Right cardiac atrium (tissue), 5 donors: ENCODE results near the gene UHRF2. TPM values are rescaled to one million over a fixed set of nuclear protein-coding genes. Genes with fewer than 3 reads are reported as not detected.
"Not testable (repeated sequence)": the region's sequence is repeated elsewhere in the genome, so short reads cannot be mapped to it uniquely, and the experiment has no call there.

ENCODE experiments used
- ATAC-seq, 2 donors: fragments of 200-7000 bp; cut with Tn5 transposase; one replicate each; pipeline versions ENCODE4 v1.8.0 to v1.9.1; 2020; ENCODE audit warnings: moderate library complexity in 2 of 2, mild to moderate bottlenecking in 1 of 2
- DNase-seq, 3 donors: peaks; one replicate each; pipeline ENCODE4 v3.0.0-alpha.2; 2020
- H3K27ac ChIP-seq: one replicate; pipeline ENCODE4 v1.5.1; 2013; ENCODE audit warnings: mild to moderate bottlenecking, low read length, control low read depth, moderate library complexity
- H3K27me3 ChIP-seq: one replicate; pipeline ENCODE4 v1.6.1; 2013; ENCODE audit not compliant: control insufficient read depth, insufficient read depth
- H3K4me1 ChIP-seq: one replicate; pipeline ENCODE4 v1.6.1; 2013; ENCODE audit warnings: low read length; ENCODE audit not compliant: control insufficient read depth, insufficient read depth
- H3K4me3 ChIP-seq: one replicate; pipeline ENCODE4 v1.5.1; 2013; ENCODE audit warnings: low read length, control low read depth
- H3K9me3 ChIP-seq: one replicate; pipeline ENCODE4 v1.6.1; 2013; ENCODE audit warnings: low read length; ENCODE audit not compliant: control insufficient read depth
- WGBS: extraction: QIAGEN DNeasy Blood & Tissue Kit; methylation state at CpG from one replicate; pipeline ENCODE4 v1.1.7; 2013; 5-methylcytosine and 5-hydroxymethylcytosine counted together
- intact Hi-C, 4 donors: fragments of 100-400 bp; cut with DNase I; formaldehyde crosslinking; loops; one replicate each; pipeline versions ENCODE4 v1.11.0 to v1.14.0; 2022 to 2023
- polyA plus RNA-seq: library from polyadenylated mRNA; stranded (reverse); fragments of 200-250 nt; gene quantifications from one replicate; pipeline ENCODE4 v1.2.3, GENCODE V29; 2013
- total RNA-seq, 4 donors: library from RNA; stranded (reverse); fragmentation: NEBNext Ultra II Directional; extraction: Animal tissue kit (Norgen Biotek cat#: 25700); gene quantifications; one replicate each; pipeline ENCODE4 v1.2.1, GENCODE V29; 2021
- donor health status: healthy with polysubstance abuse.
- donor health status: DM: no; HTN: yes; CAD: no.
- donor health status: DM: no; HTN: no; CAD: no.
- donor health status: DM: no; HTN: yes; CAD: no; lungs with severe emphysema.
- donor health status: DM: yes; HTN: yes; CAD: no.

The UHRF2 gene
- total and polyA plus RNA-seq, 5 donors, result 10.6 to 20.5 (median 18.2) TPM

- 99% methylated on average over 4 of the region's 4 CpGs for WGBS
- DNase-seq, H3K4me1 ChIP-seq, H3K27ac ChIP-seq, H3K4me3 ChIP-seq, H3K27me3 ChIP-seq, ATAC-seq, H3K9me3 ChIP-seq, intact Hi-C loops: not testable (repeated sequence)
Measured at GRCh38 chr9:6458704-6459103, 45.7 kb downstream of the UHRF2 start.

GRCh38 chr9:6459718-6460117 lies 46.7 kb downstream of the UHRF2 start:
- Histone ChIP-seq H3K9me3 (no peaks in the 10 kb centered on the region), H3K4me3 (no peak overlapping the region), H3K27ac (no peak overlapping the region), H3K27me3 (no peaks in the 10 kb centered on the region), H3K4me1 (no peaks in the 10 kb centered on the region)
- ATAC-seq (no peak), DNase-seq (no peak)
- intact Hi-C loops, result no loop called here
- WGBS, result 91% methylated on average over 5 of the region's 5 CpGs

- intact Hi-C loops, result no loop called here
- Histone ChIP-seq H3K9me3 (no peaks in the 10 kb centered on the region), H3K27me3 (no peaks in the 10 kb centered on the region), H3K4me3 (no peak overlapping the region), H3K4me1 (no peaks in the 10 kb centered on the region), H3K27ac (no peak overlapping the region)
- whole genome bisulfite sequencing, result 97% methylated on average over 5 of the region's 5 CpGs
- no peak for DNase-seq
- ATAC-seq, result no peak
Measured at GRCh38 chr9:6460189-6460768, 47.3 kb downstream of the UHRF2 start.

GRCh38 chr9:6461619-6462018 lies 48.6 kb downstream of the UHRF2 start:
- 96% methylated on average over 3 of the region's 3 CpGs for WGBS
- no peaks in the 10 kb centered on the region for H3K27me3 ChIP-seq
- ATAC-seq (no peak), DNase-seq (no peak)
- H3K9me3 ChIP-seq, result no peaks in the 10 kb centered on the region
- H3K4me3 ChIP-seq, result no peak overlapping the region
- no peak overlapping the region for H3K27ac ChIP-seq
- intact Hi-C loops, result no loop called here
- H3K4me1 ChIP-seq, result no peaks in the 10 kb centered on the region

- Histone ChIP-seq H3K4me1 (no peaks in the 10 kb centered on the region), H3K27ac (no peak overlapping the region), H3K27me3 (no peaks in the 10 kb centered on the region), H3K9me3 (no peaks in the 10 kb centered on the region), H3K4me3 (no peak overlapping the region)
- no peak for ATAC-seq
- intact Hi-C loops, result no loop called here
- 89% methylated on average over 6 of the region's 6 CpGs for WGBS
- no peak for DNase-seq
Measured at GRCh38 chr9:6467006-6467625, 54.1 kb downstream of the UHRF2 start.

- H3K4me1 ChIP-seq, result no peaks in the 10 kb centered on the region
- no peak overlapping the region for H3K27ac ChIP-seq
- DNase-seq (no peak), ATAC-seq (no peak)
- no peaks in the 10 kb centered on the region for H3K27me3 ChIP-seq
- H3K4me3 ChIP-seq, result no peak overlapping the region
- WGBS, result 97% methylated on average over 2 of the region's 2 CpGs
- H3K9me3 ChIP-seq, result no peaks in the 10 kb centered on the region
- intact Hi-C loops, result no loop called here
Measured at GRCh38 chr9:6471231-6471850, 58.3 kb downstream of the UHRF2 start.

- intact Hi-C loops, result no loop called here
- H3K27me3 ChIP-seq, result no peaks in the 10 kb centered on the region
- WGBS, result 91% methylated on average over 2 of the region's 2 CpGs
- no peak overlapping the region for H3K27ac ChIP-seq
- no peaks in the 10 kb centered on the region for H3K9me3 ChIP-seq
- H3K4me3 ChIP-seq, result no peak overlapping the region
- no peak for ATAC-seq
- DNase-seq, result no peak
- H3K4me1 ChIP-seq, result no peaks in the 10 kb centered on the region
Measured at GRCh38 chr9:6473151-6473550, 60.2 kb downstream of the UHRF2 start.

- Histone ChIP-seq H3K9me3 (no peaks in the 10 kb centered on the region), H3K27ac (no peak overlapping the region), H3K27me3 (no peaks in the 10 kb centered on the region), H3K4me1 (no peaks in the 10 kb centered on the region), H3K4me3 (no peak overlapping the region)
- intact Hi-C loops, result loop anchor here in 1 of 4 donors (10.0 kb wide), 1 partner anchor 55 kb away; no protein-coding TSS in a partner anchor
- no peak for DNase-seq
- 63% methylated on average over 2 of the region's 2 CpGs for WGBS
- ATAC-seq, result no peak
Measured at GRCh38 chr9:6479959-6480358, 67.0 kb downstream of the UHRF2 start.

GRCh38 chr9:6484210-6484609 lies 71.2 kb downstream of the UHRF2 start:
- Histone ChIP-seq H3K4me3 (no peak overlapping the region), H3K27me3 (no peaks in the 10 kb centered on the region), H3K27ac (no peak overlapping the region), H3K9me3 (no peaks in the 10 kb centered on the region), H3K4me1 (no peaks in the 10 kb centered on the region)
- ATAC-seq (no peak), DNase-seq (no peak)
- 95% methylated on average over 2 of the region's 2 CpGs for WGBS
- intact Hi-C loops, result loop anchor here in 1 of 4 donors (10.0 kb wide), 1 partner anchor 59 kb away; no protein-coding TSS in a partner anchor

- Histone ChIP-seq H3K4me1 (no peaks in the 10 kb centered on the region), H3K9me3 (no peaks in the 10 kb centered on the region), H3K27ac (no peak overlapping the region), H3K4me3 (no peak overlapping the region), H3K27me3 (no peaks in the 10 kb centered on the region)
- DNase-seq (no peak), ATAC-seq (no peak)
- 92% methylated on average over 7 of the region's 7 CpGs for WGBS
- intact Hi-C loops, result loop anchor here in 1 of 4 donors (10.0 kb wide), 1 partner anchor 64 kb away; no protein-coding TSS in a partner anchor
Measured at GRCh38 chr9:6488395-6488794, 75.4 kb downstream of the UHRF2 start.

GRCh38 chr9:6489099-6489498 lies 76.1 kb downstream of the UHRF2 start:
- no peak for DNase-seq
- no peaks in the 10 kb centered on the region for H3K4me1 ChIP-seq
- intact Hi-C loops, result loop anchor here in 1 of 4 donors (10.0 kb wide), 1 partner anchor 64 kb away; no protein-coding TSS in a partner anchor
- H3K27me3 ChIP-seq, result no peaks in the 10 kb centered on the region
- 92% methylated on average over 1 of the region's 1 CpG for WGBS
- no peak for ATAC-seq
- H3K9me3 ChIP-seq, result no peaks in the 10 kb centered on the region
- no peak overlapping the region for H3K27ac ChIP-seq
- H3K4me3 ChIP-seq, result no peak overlapping the region
